GM10266 (cell line): ENCODE measurements around the gene ITGB7.
"Not testable (repeated sequence)": the region's sequence is repeated elsewhere in the genome, so short reads cannot be mapped to it uniquely, and the experiment has no call there.

ENCODE experiments used
- DNase-seq: peaks from one replicate; pipeline ENCODE4 v3.0.0; 2012; ENCODE audit errors: extremely low spot score
- CTCF ChIP-seq: IDR thresholded peaks from 2 replicates; pipeline ENCODE4 v1.5.1; 2012; ENCODE audit warnings: mild to moderate bottlenecking, low read depth; ENCODE audit not compliant: control insufficient read depth, insufficient read depth; ENCODE audit errors: missing control alignments

The ITGB7 gene

GRCh38 chr12:53208877-53209463, 1.9 kb upstream of the ITGB7 start:
- no peak for TF ChIP-seq CTCF
- DNase-seq: peak; percentile 72

GRCh38 chr12:53208435-53208834, 1.4 kb upstream of the ITGB7 start:
- no peak for DNase-seq
- no peak for TF ChIP-seq CTCF

- TF ChIP-seq CTCF: no peak
- DNase-seq: peak; percentile 88
Measured at GRCh38 chr12:53205747-53206419, 1.2 kb downstream of the ITGB7 start.

GRCh38 chr12:53204351-53204750, 2.7 kb downstream of the ITGB7 start:
- no peak for DNase-seq
- no peak for TF ChIP-seq CTCF

GRCh38 chr12:53202316-53202715, 4.7 kb downstream of the ITGB7 start:
- DNase-seq: not testable (repeated sequence)

GRCh38 chr12:53201639-53202038, 5.4 kb downstream of the ITGB7 start:
- DNase-seq: no peak

GRCh38 chr12:53201177-53201541, 5.9 kb downstream of the ITGB7 start:
- no peak for TF ChIP-seq CTCF
- DNase-seq: no peak

More at GRCh38 chr12:53201639-53202038, 5.4 kb downstream of the ITGB7 start:
- TF ChIP-seq CTCF: no peak

GRCh38 chr12:53200458-53201176, 6.4 kb downstream of the ITGB7 start:
- TF ChIP-seq CTCF: no peak
- DNase-seq: peak; percentile 67
